Left hindlimb (tissue), 1 donor: ENCODE data around the gene GRM3.

Experiments used
- DNase-seq: peaks from one replicate; pipeline ENCODE4 v3.0.0-alpha.2; 2018

The GRM3 gene

DNA sequence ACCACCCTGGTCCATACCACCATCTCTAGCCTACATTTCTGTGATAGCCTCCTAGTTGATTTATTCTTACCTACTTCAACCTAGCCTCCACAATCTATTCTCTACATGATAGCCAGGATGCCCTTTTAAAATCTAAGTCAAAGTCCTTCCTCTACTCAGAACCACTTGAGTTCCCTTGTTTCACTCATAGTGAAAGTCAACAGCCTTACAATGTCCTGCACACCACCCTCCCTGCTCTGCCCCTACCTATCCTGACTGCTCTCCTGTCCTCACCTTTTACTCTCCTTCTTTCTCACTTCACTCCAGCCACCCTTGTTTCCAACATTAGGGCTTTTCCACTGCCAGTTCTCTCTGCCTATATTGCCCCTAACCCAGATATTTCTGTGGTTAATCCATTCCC is 146.7 kb downstream of the GRM3 start:
- DNase-seq, result no peak

DNA sequence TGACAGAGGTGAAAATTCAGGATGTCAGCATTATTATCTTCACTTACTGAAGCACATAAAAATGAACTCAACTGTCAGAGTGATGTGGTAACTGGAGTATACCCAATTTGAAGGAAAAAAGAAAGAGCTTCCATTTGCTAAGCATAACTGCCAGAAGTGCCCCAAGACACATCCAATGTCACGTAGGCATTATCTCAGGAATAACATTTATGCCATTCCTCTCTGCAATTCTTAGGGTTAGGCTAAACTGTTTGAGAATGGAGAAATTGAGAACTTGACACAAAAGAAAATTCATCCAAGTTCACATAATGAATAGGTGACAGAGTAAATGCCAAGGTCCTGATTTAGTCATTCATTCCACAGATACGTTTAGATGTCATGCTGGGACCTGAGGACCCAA is 148.6 kb downstream of the GRM3 start:
- no peak for DNase-seq

DNA sequence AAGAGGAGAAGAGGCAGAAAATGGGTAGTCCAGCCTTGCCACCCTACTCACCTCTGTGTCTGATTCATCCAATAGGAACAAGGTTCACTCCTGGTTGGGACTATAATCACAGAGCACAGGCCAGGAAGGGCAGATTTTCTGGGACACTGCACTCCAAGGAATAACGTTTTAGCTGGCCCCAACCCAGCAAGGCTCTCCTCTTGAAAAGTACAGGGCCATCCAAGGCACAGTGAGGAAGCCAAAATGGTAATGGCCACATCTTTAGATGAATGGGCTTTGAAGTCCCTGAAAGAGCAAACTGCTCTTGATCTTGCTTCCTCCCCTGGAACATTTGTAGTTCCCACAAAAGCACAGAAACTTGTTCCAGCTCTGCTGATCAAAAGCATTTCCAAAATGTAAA is 149.4 kb downstream of the GRM3 start:
- DNase-seq, result no peak

DNA sequence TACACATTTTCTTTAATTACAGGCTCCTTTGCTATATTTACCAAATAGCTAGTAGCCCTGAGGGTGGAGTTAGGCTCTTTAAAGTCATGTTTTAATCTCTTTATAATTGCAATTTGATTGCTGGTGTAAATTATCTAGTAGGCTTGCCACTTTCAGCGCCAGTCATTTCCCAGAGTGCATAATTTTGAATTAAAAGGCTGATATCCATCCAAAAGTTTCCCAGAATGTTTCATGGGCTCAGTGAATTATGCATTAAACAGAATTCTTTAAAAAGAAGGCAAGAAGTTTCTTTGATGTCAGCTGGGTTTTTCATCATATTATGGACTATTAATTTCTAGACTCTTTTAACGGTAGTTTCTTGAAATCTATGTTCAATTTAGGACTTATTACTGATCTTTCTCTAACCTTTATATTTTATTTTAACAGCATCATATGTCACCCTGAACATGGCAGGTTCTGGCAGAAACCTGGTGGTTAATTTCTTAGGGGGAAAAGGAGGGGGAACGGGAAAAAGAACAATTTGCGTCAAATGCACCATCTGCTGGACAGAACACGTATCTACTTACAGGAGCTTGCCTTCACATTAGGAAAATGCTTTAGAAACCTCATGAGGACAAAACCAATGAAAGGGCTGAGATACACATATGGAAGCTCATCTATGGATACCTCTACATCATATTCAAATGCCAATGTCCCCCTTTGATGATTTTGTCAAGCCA is 171.1 kb downstream of the GRM3 start:
- DNase-seq, result no peak

DNA sequence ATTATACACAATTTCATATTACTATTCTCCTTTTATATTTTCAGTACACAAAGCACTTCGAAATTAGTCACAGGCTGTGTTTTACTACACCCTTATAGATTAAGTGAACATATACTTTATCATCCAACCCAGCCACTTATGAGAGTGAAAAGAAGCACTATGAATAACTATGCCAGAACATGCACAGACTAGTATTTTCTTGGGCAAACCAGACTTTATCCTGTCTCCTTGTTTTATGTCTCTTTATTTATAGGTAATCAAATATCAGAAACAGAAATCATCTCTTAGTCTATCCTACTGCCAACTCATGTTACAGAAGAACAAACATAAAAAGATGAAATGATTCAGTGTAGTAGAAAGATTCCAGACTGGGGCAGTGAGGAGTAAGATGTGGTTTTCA is 171.8 kb downstream of the GRM3 start:
- no peak for DNase-seq

DNA sequence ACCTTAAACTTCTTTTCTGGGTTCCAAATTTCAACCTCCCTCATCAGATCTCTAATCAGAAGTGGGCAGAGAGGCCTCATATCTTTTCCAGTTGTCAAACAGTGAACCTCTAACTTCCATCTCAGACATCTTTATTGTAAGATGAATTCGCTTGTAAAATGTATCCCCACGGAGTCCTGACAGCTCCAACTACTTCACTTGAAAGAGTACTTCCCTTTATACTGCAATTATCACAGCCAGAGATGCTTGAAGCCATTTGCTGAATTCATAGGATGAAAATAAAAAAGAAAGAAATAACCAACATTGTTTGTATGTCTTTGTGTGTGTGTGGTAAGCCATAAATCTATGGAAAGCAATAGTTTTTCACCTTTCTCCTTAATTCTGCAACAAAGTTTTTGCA is 175.2 kb downstream of the GRM3 start:
- no peak for DNase-seq

DNA sequence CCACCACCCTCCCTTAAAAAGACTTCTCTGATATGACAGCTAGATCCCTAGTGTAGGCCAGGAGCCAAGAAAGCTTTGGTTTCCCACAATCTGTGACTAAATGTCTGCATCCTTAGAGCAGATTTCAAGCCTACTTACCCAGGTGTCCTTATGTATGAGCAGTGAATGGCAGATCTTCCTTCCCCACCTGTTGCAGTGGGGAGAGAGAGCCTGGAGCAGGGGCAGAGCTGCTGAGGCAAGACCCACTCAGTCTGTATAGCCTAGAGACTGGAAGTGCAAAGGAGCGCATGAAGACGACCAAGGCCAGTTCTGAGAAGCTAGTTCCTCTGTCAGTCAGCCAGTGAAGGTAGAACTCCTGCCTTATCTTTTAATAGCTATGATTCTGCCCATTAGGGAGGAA is 180.1 kb downstream of the GRM3 start:
- no peak for DNase-seq

DNA sequence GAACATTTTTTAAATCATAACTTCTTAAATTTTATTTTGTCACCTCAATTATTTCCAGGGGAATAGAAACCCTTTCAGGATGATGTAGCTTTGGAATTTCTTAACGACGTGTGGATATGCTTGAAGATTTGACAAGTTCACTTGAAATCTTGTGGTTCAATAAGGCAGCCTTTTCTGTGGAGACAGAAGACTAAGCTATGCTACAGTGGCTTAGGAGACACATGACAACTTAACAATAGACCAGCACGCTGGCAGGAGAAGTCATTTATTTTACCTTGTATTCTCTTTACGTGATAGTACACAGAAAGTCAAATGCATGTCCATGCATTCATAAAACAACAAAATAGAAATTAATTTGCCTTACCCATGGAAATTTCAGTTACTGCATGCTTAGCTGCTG is 181.6 kb downstream of the GRM3 start:
- DNase-seq, result no peak

DNA sequence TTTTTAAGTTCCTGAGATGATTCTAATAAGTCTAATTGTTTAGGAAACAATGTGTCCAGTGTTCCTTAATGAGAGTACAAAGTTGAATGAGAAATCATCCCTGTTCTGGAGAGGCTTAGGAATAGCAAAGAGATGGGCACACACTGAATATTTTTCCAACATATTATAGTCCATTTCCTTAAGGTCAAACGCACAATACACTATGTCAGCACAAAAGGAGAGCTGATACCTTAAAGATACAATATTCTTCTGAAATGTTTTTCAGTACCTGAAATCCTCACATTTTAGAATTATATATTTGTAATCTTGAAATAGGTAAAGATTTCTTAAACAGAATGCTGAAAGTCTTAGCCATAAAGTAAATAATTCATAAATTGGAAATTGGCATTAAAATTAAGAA is 183.2 kb downstream of the GRM3 start:
- no peak for DNase-seq

DNA sequence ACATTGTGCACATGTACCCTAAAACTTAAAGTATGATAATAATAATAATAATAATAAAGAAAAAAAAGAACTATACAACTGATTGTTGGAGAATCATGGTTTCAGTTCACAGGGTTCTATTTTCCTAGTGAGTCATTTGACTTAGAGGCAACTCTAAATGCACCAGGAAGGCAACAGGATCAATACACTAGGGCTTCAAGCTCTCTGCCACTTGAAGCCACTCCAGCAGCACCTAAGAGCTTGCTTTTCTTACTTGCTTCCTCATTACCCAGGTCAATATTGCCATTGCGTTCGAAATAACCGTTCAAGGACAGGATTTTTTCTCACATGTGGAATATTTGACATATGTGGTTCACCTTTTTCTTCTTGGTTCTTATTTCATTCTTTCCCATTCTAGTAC is 189.7 kb downstream of the GRM3 start:
- no peak for DNase-seq

DNA sequence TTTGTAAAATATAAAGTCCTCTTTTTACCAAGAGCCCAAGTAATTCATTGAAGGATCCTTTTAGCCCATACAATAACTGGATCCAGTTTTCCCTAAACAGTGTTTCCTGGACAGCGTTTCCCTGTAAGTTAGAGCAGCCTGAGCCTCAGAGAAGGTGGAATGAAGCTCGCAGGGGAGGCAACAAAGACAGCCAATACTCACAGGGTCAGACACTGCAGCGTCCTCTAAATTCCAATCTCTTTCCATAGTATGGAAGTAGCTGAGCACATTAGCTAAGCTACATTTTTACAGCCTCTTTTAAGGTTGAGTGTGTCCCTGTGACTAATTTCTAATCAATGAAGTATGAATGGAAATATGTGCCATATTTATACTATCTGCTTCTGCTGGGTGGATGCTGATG is 193.5 kb downstream of the GRM3 start:
- no peak for DNase-seq

DNA sequence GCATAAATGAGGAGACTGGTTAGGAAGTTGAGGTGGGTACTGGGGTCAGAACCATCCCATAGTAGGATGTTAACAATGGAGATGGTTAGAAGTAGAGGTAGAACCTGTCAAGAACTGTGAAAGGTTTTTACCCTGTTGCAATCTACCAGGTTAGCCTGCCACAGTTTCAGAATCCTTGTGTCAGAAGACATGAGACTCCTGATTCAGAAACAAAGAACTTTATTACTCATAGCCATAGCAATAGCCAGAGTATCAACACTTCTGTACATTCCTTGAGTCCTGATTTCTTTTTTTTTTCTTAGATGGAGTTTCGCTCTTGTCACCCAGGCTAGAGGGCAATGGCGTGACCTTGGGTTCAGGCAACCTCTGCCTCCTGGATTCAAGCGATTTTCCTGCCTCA is 200.9 kb downstream of the GRM3 start:
- DNase-seq, result no peak

DNA sequence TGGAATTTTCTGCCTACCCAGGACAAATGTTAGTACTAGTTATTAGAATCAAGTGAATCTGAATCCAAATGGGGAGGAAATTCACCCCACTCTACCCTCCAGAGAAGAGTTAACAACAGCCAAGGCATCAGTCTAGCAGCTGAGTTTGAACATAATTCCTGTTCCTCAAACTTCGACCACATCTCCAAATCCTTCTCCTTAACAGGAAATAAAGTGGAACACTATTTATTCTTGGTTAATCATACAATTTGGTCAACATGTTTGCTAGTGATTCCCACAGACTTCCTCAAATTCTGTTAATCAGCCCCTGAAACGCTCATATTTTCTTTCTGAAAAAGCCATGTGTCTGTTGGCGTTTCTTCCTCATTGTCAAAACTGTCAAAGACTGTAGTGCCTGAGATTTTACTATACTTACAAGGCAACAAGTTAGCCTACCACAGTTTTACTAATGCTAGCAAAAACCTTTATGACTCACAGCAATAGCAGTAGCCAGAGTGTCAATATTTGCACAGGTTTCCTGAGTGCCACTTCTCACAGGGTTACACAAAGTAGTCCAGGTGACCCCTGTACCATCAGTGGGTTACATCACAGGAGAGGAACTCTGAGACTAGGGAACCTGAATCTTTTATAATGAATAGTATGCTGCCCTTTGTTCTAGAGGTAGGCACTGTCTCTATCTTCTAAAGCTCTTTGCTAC is 202.9 kb downstream of the GRM3 start:
- DNase-seq, result no peak

DNA sequence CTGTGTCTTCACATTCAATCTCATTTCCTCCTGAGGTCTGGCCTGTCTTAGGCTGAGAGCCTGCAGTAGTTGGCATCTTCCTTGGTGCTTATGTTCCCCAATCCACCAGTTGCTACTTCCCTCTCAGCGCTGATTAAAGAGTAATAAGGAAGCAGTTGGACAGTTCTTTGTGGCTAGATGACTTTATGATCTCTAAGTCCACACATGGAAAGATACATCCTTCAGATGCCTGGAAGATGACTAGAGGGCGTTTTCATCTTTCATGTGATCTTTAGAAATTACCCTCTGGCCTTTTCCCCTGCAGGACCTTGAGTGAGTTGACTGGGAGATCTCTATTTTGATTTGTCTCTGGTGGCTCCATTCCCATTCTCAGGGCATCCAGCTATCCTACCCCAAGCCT is 204.5 kb downstream of the GRM3 start:
- no peak for DNase-seq

DNA sequence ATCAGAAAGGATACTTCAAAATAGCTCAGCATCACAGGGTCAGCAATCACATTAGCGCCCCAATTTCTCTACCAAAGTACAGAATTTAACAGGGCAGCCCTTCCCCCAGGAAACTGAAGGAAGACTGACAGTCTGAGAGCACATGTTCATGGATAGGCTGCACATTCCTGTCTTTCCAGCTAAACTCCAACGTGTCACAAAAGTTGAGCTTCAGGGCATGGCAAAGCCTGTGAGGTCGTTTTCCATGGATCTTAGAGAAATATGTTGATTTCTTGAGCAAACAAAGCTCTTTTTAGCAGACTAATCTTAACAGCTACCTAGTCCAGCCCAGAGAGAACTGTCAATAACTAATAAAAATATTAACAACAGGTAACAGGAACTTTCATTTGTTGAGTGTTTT is 207.9 kb downstream of the GRM3 start:
- DNase-seq, result no peak

DNA sequence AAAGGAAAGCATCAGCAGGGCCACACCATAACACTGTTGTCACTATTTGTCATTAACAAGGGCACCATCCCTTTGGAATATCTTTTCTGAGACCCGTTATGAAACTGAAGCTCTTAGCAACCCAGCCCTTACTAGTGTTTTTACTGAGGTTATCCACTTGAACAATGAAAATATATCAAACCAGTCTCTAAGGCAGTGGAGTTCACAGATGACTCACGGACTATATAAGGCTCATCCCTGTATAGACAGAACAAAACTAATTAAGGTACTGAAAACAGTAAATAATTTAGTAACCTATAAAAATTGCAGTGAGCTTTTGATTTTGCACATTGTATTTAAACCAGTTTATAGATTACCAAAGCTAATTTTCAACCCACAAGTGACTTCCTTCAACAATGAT is 219.7 kb downstream of the GRM3 start:
- DNase-seq, result no peak

DNA sequence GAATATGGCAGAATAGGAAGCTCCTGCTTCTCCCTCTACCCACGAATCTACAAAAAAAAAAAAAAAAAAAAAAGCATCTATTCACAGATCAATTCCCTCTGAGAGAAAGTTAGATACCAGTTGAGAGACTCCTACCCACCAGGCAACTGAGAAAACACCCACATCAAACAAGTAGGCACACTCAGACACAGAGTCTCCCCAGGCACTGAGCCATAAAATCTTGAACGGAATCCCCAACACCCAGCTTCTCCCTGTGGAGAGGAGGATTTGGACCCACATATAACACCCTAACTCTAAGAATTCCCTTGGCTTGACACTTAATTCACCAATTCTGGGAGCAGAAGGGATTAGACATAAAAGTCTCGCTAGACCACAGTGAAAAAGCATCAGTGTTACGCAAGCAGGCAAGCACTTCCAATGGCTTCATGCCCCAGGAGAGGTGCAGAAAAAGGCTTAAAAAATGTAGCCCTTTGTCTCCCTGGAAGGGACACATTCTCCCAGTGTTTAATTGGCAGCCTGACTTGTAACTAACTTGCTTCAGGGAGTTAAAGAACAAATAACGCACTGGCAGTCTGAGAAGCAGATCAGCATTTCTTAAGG is 223.6 kb downstream of the GRM3 start:
- DNase-seq, result no peak

DNA sequence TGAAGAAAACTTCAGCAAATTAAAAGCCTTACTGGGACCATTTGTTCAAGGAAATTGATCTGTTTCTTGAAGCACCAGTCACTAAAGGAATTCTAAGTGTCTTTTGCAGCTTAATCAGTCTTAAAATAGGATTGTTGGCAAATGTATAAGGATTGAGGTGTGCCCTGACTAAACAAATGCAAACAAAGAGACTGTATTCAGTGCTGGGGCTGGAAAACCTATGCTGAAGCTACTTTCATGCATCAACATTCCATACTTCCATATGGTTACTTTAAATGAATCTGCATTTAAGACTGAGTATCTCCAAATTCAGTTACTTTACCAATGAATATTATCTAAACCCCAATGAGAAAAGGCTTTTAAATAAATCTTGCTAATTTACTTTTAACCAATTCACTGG is 232.4 kb downstream of the GRM3 start:
- no peak for DNase-seq

DNA sequence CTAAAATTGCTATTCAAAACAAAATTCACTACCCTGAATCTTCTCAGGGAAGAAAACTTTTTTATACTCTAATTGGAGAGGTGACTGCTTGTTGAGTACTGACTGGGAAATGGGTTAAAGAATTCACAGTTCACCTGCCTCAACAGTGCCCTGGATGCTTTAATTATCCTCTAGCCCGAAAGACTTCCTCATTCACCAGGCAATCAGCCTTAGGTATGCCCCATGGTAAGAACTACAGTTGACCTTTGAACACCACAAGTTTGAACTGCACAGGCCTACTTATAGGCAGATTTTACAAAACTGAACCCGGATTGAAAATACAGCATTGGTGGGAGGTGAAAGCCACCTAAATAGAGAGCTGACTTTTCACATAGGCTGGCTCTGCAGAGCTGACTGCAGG is 240.4 kb downstream of the GRM3 start:
- no peak for DNase-seq

DNA sequence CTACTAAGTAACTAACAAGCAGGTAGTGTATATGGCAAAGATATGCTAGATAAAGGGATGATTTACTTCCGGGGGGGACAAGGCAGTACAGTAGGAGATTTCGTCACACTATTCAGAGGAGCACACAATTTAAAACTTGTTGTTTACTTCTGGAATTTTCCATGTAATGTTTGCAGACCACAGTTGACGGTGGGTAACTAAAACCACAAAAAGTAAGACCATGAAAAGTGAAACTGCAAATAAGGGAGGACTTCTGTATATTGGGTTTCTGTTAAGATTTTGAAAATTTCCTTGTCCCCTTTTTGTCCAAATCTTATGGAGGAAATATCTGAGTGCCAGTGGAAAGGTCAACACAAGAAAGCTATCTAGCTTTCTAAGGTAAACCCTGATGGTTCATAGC is 245.8 kb downstream of the GRM3 start:
- DNase-seq, result no peak

DNA sequence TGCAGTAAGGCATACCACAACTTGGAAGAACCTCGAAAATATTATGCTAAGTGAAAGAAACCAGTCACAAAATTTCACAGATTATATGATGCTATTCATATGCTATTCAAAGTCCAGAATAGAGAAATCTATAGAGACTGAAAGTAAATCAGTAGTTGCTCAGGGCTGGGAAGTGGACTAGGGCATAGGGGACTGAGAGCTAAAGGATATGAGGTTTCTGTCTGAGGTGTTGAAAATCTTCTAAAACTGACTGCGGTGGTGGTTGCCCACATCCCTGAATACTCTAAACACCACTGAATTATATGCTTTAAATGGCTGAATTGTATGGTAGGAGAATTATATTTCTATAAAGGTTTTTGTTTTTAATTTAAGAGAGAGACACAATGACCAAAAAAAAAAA is 254.5 kb downstream of the GRM3 start:
- no peak for DNase-seq

DNA sequence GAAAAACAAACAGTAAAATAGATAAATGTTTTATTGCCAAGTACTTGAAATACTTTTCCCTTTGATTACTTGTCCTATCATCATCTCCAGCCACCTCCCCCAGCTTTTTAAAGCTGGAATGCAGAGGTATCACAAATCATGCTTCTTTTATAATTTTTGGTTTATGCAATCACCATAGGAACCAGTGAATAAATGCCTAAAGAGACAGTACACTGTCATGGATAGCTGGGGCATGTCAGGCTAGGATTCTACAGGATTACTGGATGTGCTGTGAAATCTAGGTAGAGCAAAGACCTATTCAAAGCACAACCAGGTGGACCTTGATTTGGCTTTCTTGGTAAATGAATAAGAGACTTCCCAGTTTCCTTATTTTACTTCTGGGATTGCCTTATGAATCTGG is 257.2 kb downstream of the GRM3 start:
- no peak for DNase-seq

DNA sequence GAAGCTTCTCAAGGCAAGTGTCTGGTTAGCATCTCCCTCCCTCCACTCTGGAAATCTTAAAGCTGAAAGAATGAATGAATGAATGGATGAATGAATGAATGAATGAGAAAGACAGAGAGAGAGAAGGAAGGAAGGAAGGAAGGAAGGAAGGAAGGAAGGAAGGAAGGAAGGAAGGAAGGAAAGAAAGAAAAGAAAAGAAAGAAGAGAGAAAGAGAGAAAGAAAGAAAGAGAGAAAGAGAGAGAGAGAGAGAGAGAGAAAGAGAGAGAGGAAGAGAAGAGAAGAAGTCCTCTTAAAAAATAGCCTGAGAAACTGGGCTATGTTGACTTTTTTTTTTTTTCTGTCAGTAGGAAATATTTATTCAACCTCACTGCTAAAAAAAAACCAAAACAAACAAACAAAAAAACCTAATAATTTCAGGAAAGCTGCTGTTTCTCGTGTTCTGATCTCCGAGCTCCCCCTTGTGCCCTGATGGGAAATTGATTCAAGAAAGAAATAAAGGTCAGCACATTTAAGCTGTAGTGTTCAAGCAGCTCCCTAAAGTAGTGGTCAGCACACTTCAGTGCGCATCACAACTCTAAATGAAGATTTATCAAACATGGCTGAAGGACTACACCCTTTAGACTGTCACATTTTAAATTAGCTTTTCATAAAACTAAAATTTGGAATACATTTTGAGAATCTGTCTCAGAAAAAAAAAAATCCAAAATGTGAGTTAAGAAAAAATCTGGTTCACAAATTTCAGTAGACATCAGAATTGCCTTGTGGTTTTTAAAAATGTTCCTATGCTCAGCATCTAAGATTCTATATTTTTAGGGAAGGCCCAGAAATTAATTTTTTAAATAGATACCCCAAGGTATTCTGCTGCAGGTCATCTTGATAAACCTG is 261.5 kb downstream of the GRM3 start:
- DNase-seq, result no peak

DNA sequence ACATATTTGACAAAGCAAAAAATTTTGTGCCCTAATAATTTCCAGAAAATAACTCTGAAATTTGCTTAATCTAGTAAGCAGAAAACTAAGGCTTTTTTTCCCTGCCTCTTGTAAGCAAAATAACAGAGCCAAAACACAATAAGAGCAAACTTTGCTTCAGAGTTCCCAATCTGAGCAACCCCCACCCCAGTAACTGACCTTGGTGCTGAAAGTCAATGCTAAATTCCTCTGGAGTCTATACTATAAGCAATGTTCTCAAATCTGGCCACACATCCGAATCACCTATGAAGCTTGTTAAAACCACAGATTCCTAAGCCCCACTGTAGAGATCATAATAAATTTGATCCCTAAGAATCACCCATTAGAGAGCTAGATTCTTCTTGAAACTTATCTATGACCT is 265.2 kb downstream of the GRM3 start:
- DNase-seq, result no peak
